HG03064 (cell line): ENCODE results near the gene LRRC72.
A peak's percentile ranks its signal among the peaks of the same experiment; 100 is the strongest.
"Not testable (repeated sequence)": the region's sequence is repeated elsewhere in the genome, so short reads cannot be mapped to it uniquely, and the experiment has no call there.

ENCODE experiments used
- ATAC-seq: cut with Tn5 transposase; IDR thresholded peaks from one replicate; pipeline ENCODE4 v1.9.1; 2021; ENCODE audit warnings: low read depth; ENCODE audit not compliant: unreplicated experiment

The LRRC72 gene

DNA sequence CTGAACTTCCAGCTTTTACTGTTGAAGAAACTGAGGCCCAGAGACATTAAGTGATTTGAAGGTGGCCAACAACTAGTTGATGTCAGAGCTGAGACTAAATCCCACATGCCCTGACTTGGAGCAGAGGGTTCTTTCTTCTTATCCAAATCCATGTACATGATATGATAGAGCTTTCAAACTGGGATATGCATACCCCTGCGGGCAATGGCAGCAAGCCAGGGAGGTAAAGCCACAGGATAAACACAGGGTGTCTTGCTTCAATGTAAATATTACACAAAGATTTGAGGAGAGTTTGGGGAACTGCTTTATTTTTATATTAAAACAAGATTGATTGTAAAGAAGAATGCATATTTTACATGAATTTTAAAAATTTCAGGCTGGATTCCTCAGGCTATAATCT lies 2.3 kb upstream of the LRRC72 start:
- no peak for ATAC-seq

DNA sequence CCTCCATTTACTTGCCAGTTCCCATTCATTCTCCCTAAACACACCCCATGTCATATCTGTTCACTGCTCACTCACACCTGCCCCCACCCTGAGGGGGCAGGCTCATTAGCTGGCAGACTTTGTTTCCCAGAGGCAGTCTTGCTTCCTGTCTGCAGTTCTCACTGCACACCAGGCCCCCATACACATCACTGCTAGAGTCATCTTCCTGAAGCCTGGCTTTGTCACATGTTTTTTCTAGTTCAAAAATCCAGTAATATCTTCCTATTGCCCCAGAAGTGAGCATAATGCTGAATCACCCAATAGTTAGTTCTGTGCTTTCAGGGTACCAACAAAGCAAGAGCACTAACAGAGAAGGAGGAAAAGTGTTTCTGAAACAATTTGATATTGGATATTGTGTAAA lies 1.9 kb downstream of the LRRC72 start:
- no peak for ATAC-seq

DNA sequence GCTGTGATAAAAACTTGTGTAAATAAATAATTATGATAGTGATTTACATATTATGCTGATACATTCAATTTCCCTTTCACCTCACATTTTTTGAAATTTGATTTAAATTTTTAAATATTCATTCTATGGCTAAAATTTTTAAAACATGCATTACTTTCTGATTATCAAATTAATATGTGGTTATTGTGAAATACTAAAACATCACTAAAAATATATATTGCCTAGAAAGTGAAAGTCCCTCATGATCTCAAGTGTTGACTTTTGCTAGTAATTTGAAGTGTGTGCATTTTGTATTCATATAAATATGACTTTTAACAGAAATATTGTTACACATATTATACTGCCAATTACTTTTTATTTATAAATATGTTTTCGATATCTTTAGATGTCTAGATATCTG lies 3.1 kb downstream of the LRRC72 start:
- ATAC-seq = no peak

DNA sequence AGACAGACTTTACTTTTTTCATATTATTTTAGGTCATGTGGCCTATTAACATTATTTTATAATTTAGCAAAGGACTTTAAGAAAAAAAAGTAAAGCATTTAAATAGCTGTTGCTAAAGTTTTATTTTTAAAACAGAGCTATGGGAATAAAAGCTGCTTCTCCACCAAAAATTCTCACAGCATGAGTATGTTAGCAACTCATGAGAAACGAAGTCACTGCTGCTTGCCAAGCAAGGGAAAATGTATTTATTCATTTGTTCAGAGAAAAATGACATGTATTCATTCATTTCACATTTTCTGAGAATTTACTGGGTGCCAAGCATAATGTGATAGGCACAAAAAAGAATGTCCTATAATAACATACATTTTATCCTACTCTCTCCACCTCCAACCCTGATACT lies 5.1 kb downstream of the LRRC72 start:
- ATAC-seq = no peak

DNA sequence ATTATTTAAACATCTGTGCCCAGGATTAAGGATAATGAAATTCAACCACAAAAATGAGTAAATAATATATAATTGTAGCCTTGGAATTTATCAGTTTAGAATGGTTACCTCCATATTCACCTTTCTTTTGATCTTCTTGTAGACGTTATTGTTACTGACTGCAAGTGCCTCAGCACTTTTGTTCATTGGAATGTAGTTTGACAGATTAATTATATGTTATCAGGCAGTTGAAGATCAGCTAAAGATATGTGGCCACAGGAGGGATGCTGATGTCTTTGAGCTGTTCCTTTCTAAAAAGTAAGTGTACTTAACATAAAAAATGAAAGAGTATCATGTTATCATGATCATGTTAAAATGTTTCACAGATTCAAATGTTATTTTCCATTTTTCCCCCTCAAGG lies 5.6 kb downstream of the LRRC72 start:
- ATAC-seq = no peak

DNA sequence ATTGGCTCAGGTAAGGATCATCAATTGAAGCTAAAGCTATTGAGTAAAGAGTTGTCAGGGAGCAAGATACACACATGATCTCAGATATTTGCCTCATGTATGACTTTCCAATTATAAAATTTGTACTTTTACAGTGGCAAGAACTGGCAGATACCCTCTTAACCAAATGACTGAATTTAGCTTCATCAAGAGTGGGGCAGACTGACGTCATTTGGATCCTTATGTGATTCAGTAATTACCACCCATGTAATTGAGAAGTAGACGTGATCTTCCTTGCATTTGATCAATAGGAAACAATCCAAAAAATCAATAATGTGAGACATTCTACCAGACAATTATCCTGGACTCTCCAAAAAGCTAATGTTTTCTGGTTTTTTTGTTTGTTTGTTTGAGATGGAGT lies 8.9 kb downstream of the LRRC72 start:
- ATAC-seq = no peak

DNA sequence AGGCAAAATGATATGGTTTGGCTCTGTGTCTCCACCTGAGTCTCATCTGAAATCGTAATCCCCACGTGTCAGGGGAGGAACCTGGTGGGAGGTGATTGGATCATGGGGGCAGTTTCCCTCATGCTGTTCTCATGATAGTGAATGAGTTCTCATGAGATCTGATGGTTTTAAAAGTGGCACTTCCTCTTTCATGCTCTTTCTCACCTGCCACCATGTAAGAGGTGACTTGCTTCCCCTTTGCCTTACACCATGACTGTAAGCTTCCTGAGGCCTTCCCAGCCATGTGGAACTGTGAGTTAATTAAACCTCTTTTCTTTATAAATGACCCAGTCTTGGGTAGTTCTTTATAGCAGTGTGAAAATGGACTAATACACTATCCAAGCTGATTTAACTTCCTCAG lies 13.9 kb downstream of the LRRC72 start:
- not testable (repeated sequence) for ATAC-seq

DNA sequence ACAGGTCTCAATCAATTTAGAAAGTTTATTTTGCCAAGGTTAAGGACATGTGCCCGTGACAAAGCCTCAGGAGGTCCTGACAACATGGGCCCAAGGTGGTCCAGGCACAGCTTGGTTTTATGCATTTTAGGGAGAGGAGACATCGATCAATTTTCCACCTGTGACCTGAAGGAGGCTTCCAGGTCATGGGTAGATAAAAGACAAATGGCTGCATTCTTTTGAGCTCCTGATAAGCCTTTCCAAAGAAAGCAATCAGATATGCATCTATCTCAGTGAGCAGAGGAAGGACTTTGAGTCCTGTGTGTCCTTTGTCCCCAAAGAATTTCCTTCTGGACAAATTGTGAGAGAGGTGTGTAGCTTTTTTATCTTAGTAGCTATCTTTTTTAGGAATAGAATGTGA lies 15.8 kb downstream of the LRRC72 start:
- ATAC-seq = no peak

DNA sequence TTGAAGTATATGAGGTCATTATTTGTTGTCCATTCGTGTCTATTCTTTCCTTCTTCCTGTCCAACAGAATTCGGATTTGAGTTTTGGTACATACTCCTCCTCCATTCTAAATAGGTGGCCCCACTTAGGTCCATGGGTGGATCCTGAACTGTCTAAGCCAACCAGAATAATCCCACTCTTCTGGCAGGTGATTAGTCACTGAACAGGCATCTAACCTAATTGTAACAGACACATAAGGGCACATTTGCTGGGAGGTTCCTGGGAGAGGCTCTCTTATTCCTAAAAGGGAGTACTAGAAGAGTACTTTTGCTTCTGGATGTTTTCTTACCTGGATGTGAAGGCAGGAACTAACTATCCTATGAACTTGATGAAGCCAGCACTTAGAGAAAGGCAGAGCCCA lies 16.8 kb downstream of the LRRC72 start:
- ATAC-seq = no peak

DNA sequence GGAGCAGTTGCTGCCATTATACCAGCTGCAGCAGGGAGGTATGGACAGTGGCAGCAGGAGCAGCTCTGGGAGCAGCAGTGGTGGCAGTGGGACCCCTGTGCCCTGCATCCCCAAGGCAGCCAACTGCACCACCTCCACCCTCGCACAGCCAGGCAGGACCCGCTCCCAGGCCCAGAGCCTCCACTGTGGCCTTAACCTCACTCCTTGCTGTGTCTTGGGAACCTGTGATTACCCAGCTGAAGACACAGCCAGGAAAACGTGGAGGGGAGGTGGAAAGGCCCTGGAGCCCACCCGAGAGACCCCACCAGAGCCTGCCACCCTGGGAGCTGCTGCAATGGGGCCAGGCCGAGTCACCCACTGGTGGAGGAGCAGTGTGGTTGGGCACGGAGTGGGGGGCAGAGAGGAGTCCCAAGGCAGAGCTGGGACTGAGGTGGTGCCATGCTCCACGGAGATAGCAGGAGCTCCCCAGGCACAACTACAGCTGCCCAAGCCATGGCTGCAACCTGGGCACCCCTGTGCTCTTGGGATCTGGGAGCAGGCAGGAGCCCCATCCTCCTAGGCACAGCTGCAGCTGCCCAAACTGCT lies 20.4 kb downstream of the LRRC72 start:
- ATAC-seq = no peak

DNA sequence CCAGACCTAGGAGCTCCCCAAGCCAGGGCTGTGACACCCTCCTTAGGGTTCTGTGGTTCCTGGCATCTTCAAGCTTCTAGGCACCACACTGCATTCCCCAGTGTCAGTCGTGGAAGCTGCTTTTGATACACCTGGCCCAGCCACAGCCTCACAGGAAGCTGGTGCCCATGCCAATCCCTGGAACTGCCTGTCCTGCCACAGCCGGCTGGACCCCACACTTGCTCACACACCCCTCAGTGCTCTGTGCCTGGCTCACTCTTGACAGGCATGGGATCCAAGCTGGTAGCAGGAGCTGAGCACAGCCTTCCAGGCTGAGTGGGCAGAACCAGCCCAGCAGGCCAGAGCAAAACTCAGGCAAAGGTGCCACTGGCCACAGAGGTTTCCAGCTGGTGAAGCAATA lies 21.8 kb downstream of the LRRC72 start:
- ATAC-seq = no peak

DNA sequence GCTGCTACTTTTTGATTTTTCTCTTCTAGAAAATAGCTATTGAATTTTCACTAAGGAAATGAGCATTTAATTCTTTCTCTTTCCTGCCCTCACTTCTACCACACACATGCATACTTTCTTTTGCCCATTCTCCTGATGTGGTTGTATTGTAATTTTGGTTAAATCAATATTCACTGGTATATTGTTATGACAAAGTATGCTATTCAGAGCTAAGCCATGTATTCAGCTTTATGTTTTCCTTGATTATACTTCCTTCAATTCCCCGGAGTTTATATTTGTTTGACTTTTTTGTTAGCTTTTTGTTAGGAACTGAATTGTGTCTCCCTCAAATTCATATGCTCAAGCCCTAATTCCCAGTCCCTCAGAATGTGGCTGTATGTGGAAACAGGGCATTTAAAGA lies 24.0 kb downstream of the LRRC72 start:
- ATAC-seq = no peak

DNA sequence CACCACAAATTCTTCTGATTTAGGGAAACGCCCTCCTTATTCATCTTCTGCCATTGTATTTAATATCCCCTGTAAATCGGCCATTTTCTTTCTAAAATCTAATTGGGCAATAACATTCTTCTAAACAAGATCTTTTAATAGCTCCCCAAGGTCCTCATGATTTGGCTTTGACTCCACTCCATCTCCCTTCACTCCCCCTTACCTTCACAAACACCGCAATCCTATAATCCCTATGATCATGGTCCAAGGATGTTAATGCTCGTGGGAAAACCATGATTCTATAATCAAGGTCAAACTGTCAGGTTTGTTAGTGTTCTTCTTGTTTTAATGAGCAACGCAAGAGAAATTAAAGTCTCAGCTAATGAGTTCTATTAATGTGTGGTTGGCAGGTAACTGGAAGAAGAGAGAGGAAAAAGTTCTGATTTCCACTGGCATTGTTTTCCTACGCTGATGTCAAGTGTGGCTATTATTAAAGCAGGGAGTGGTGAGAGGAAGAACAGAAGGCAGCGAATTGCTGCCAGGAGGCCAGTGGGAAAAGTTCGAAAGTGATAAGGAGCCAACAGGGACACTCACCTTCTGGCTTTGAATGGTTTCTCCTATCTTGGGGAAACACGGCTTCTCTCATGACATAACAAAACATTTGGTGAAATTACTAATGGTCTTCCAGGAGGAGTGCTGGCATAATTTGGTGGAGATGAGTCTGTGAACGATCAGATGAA lies 28.1 kb downstream of the LRRC72 start:
- ATAC-seq = no peak

DNA sequence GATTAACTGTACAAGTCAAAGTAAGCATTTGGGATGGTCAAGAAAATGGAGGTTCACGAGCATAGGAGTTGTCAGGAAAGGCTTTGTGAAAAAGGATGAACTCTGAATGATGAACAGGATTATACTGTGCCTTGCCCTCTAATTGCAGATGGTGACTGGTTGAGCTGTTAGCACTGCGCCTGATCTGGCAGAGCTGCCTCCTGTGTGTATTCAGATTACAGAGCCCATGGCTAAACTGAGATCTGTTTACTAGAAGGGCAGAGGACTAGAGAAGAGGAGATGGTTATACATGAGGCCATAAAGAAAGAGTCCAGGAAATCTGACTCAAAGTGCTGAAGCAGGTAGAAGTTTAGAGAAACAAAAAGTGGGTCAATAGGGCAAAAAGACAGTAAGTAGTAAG lies 29.7 kb downstream of the LRRC72 start:
- ATAC-seq = no peak

DNA sequence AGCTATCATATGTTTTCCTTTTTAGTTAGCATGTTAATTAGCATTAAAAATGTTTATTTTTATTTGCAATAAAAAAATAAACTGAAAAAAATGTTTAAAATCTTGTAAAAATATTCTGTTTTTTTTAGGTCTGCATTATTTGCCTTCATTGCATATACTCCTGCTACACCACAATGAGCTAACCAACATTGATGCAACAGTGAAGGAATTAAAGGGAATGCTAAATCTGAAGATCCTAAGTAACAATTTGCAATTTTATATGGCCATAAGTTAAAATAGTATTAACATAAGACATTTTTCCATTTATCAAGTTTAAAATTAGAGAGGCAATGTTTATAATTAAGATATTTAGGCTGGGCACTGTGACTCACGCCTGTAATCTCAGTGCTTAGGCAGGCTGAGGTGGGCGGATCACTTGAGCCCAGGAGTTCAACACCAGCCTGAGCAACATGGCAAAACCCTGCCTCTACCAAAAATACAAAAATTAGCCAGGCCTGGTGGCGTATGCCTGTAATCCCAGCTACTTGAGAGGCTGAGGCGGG lies 32.2 kb downstream of the LRRC72 start:
- no peak for ATAC-seq

DNA sequence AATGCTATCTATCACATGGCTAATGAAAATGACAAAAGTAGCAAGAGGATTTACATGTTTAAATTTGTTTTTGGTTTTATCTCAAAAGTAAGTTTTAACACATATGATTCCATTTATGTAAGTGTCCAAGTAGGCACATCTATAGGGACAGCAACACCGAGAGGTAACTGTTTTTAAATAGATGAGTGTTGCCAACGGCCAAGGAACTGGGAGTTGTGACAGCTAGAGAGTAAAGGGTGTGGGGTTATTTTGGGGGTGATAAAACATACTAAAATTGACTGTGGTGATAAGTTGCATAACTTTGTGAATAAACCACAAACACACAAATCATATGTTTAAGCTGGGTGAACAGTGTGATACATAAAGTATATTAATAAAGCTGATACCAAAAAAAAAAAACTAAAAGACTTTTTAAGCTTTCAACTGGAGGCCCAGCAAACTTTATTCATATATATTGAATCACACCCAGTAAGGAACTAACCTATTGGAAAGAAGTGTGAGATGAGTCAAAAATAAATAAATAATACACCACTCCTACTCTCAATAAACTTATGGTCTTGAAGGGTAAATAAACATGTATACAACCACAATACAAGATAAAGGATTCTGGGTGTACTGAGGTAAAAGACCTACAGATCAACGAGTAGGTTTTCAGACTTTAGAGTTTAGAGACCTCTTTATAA lies 33.0 kb downstream of the LRRC72 start:
- no peak for ATAC-seq

DNA sequence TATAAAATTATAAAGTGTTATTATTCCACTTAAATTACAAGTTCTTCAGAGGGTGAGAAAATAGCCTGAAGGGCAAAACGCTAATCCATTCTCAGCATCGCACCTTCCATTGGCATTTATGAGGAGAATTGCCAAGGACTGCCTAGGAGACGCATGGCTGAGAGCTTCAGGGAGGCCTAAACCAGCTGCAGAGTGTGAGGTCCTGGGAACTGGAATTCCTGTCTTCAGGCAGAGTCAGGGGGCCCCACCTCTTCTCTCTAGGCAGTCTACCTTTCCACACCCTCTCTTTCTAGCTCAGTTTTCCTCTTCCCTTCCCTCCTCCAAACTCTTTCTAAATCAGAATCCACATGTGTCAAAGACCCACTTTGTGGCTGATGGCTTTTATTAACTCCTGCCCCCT lies 35.3 kb downstream of the LRRC72 start:
- ATAC-seq = no peak

DNA sequence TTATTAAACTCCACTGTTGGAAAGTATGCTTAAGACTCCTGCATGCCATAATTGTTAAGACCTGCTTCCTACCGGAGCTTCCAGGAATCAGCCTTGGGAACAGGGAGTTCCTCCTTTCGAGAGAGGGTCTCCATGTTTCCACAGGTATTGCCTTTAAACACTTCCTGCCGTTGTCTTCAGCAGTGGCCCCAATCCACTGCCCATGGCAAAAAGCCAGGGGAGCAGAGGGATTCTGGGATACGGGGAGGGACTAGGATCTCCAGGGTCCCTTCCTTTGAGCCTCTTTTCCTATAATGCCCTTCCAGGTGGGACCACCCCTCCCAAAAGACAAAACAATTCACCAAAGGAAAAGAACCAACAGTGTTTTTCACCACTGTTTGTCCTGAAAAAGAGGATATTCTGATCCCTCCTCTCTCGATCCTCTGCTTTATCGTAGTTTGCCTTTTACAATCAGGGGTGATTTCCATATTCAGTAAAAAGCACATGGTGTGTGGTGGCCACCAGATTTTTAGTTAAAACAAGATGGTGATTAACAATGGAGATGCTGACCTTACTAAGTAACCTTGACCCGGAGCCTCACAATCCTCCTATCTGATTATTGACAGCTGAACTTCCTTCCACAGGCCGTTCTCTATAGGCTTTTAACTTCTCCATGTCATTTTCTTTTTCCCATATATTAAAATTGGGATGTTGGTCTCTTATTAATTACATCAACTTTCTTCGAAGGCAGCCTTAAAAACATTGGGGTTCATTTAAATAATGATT lies 36.0 kb downstream of the LRRC72 start:
- ATAC-seq = no peak

DNA sequence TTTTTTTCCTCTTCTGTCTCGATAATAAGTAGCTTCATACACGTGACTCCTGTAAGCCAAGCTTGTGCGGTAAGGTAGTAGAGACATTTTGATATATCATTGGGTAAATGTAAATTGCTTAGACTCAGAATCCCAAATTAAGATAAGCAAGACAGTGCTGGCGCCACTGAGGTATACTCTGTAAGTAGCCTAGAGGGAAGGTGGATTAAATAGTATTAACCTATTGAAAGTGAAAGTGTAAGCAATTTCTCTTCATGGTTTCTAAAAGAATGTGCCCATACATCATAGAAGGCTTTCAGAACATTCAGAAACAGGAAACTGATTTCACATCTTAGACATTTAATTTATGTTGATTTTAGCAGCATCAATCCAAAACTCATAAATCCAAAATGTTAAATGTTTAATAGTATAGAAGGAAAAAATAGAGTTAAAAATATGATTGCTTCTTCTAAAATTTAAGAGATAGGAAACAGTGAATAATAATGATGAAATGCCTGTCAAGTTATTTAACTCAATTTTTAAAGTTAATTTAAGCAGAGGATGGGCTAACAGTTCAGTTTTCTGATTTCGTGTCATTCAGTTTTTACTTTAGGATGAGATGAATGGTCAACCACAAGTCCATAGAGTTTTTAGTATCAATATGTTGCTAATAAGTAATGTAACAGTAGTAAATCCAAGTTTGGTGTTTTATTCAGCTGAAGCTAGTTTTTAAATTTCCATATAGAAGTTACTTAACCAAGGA lies 36.8 kb downstream of the LRRC72 start:
- peak; percentile 84 for ATAC-seq

DNA sequence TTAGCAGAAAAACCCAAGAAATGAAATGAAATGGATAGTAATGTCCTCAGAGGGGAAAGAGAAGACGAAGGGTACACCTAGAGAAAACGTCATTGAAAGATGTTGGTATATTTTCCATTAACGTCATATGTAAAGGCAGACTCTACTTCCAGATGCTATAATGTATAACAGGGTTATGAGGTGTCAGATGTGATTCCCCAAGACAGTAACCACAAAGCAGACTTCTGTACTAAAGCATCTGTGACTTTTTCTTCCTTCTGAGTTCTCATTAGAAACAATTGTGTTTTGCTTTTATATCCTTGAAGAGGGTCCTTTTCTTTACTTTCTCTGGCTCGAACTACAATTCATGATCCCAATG lies 37.4 kb downstream of the LRRC72 start:
- no peak for ATAC-seq
